Measurements from ENCODE around the gene IKZF4.

IKZF4 gene

DNA sequence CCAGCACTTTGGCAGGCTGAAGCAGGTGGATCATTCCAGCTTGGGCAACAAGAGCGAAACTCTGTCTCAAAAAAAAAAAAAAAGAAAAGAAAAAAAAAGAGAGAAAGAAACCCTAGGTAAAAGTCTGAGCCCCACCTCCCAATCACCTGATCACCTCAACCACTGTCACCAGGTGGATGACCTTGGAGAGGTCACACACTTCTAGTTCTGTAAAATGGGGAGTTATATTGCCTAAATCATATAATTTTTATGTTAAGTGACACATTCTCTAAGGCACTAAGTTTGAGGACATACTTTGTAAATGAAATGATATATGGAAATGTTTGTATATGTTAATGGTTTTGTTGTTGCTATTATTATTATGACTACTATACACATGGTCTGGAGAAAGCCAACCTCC, 57.6 kb downstream of the IKZF4 start:
- Histone ChIP-seq H3K9me3 (ENCODE audit: insufficient read depth, low read depth, low read length) (no peaks in the 10 kb centered on the region), H3K4me1 (ENCODE audit: insufficient read depth, low read length) (peaks cover 21% of the 10 kb centered on the region), H3K27me3 (ENCODE audit: insufficient read depth, low read length) (peaks cover 6% of the 10 kb centered on the region; the same call in 1 of the 2 replicates), H3K4me3 (ENCODE audit: low read length) (peak overlapping the region; percentile 74; the same call in 1 of the 2 replicates), H3K36me3 (ENCODE audit: insufficient read depth, low read depth, low read length) (peaks cover 6% of the 10 kb centered on the region; the same call in 1 of the 2 replicates), H3K9ac (ENCODE audit: low read depth, low read length) (peak overlapping the region; percentile 85; the same call in 1 of the 2 replicates), H3K27ac (ENCODE audit: low read length) (no peak overlapping the region)

DNA sequence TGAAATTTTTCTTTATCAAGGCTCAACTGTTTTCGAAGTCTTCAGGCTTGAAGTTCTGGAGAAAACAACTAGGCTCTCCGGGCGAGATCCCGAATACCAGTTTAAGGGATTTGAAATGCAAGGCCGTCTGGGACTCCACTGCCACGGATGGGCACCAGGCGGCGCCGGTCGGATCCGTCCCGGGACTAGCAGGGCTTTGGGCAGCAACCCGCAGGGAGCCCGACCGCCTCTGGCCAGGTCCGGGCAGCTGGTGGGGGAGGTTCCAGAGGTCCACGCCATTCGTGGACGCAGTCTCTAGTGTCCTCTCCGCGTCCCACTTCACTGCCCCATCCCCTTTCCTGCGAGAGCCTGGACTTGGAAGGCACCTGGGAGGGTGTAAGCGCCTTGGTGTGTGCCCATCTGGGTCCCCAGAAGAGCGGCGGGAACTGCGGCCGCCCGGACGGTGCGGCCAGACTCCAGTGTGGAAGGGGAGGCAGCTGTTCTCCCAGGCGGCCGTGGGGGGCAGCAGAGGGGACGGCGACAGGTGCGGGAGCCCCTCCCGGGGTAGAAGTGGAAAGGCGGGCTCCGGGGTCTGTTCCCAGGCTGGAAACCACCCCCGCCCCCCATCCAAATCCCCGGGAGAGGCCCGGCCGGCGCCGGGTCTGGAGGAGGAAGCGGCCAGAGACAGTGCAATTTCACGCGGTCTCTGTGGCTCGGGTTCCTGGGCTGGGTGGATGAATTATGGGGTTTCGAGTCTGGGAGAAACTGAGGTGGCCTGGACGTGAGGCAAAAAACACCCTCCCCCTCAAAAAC, 58.3 kb downstream of the IKZF4 start:
- H3K27ac ChIP-seq (ENCODE audit: low read length): peak overlapping the region; percentile 52
- H3K27me3 ChIP-seq (ENCODE audit: insufficient read depth, low read length): peaks cover 6% of the 10 kb centered on the region; the same call in 1 of the 2 replicates
- peak overlapping the region; percentile 74 for H3K4me3 ChIP-seq (ENCODE audit: low read length)
- peaks cover 13% of the 10 kb centered on the region for H3K36me3 ChIP-seq (ENCODE audit: insufficient read depth, low read depth, low read length)
- H3K9ac ChIP-seq (ENCODE audit: low read depth, low read length): peak overlapping the region; percentile 85
- H3K4me1 ChIP-seq (ENCODE audit: insufficient read depth, low read length): peaks cover 21% of the 10 kb centered on the region
- H3K9me3 ChIP-seq (ENCODE audit: insufficient read depth, low read depth, low read length): no peaks in the 10 kb centered on the region

- H3K4me3 ChIP-seq (ENCODE audit: low read length): peak within 1 kb of the TSS; percentile 74
- H3K4me1 ChIP-seq (ENCODE audit: insufficient read depth, low read length): peaks cover 21% of the 10 kb centered on the region
- peaks cover 20% of the 10 kb centered on the region for H3K36me3 ChIP-seq (ENCODE audit: insufficient read depth, low read depth, low read length)
- peaks cover 6% of the 10 kb centered on the region; the same call in 1 of the 2 replicates for H3K27me3 ChIP-seq (ENCODE audit: insufficient read depth, low read length)
- no peaks in the 10 kb centered on the region for H3K9me3 ChIP-seq (ENCODE audit: insufficient read depth, low read depth, low read length)
- peak within 1 kb of the TSS; percentile 65 for H3K27ac ChIP-seq (ENCODE audit: low read length)
- peak within 1 kb of the TSS; percentile 85 for H3K9ac ChIP-seq (ENCODE audit: low read depth, low read length)
Measured at GRCh38 chr12:56079723-56080555, 59.1 kb downstream of the IKZF4 start, which contains the start of gene ERBB3. Gene ERBB3 (plus strand): TSS chr12:56080165. CDS start chr12:56080301, 136 bp downstream.

DNA sequence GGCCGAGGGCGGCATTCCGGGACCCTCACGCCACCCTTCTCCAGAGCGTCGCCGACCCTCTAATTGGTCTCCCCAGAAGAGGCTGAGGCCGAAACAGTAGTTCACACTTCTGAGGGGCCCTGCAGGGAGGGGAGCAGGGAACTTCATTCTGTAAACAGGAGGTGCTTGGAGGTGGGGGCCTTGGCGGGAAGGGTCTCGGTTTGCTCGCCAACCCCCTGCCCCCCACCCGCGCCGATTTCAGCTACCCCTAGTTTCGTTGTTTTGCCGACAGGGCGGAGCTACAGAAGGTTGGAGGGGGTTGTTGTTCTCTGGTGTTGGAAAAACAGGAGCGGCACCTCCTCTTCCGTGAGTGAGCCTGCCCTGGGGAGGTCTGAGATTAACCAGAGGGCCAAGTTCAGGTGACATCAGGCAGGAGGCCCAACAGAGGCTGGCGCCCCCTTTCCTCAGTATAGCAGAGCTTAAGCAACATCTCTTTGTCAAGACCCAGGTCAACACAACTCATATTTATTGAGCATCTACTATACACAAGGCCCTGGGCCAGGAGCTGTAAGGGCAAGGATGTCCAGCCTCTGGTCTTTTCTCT, 59.8 kb downstream of the IKZF4 start:
- Histone ChIP-seq H3K4me3 (ENCODE audit: low read length) (peak overlapping the region; percentile 74), H3K36me3 (ENCODE audit: insufficient read depth, low read depth, low read length) (peaks cover 23% of the 10 kb centered on the region), H3K27ac (ENCODE audit: low read length) (peak overlapping the region; percentile 65), H3K4me1 (ENCODE audit: insufficient read depth, low read length) (peaks cover 21% of the 10 kb centered on the region), H3K9ac (ENCODE audit: low read depth, low read length) (peak overlapping the region; percentile 85; the same call in 1 of the 2 replicates), H3K9me3 (ENCODE audit: insufficient read depth, low read depth, low read length) (no peaks in the 10 kb centered on the region), H3K27me3 (ENCODE audit: insufficient read depth, low read length) (peaks cover 6% of the 10 kb centered on the region; the same call in 1 of the 2 replicates)

GRCh38 chr12:56081393-56082347, 60.8 kb downstream of the IKZF4 start:
- Histone ChIP-seq H3K36me3 (ENCODE audit: insufficient read depth, low read depth, low read length) (peaks cover 32% of the 10 kb centered on the region), H3K4me1 (ENCODE audit: insufficient read depth, low read length) (peaks cover 21% of the 10 kb centered on the region), H3K4me3 (ENCODE audit: low read length) (peak overlapping the region; percentile 74), H3K9me3 (ENCODE audit: insufficient read depth, low read depth, low read length) (no peaks in the 10 kb centered on the region), H3K9ac (ENCODE audit: low read depth, low read length) (peak overlapping the region; percentile 85; the same call in 1 of the 2 replicates), H3K27ac (ENCODE audit: low read length) (peak overlapping the region; percentile 29), H3K27me3 (ENCODE audit: insufficient read depth, low read length) (peaks cover 6% of the 10 kb centered on the region; the same call in 1 of the 2 replicates)

GRCh38 chr12:56082382-56082781, 61.5 kb downstream of the IKZF4 start:
- H3K4me3 ChIP-seq (ENCODE audit: low read length): no peak overlapping the region
- peaks cover 21% of the 10 kb centered on the region for H3K4me1 ChIP-seq (ENCODE audit: insufficient read depth, low read length)
- H3K27ac ChIP-seq (ENCODE audit: low read length): peak overlapping the region; percentile 29
- H3K36me3 ChIP-seq (ENCODE audit: insufficient read depth, low read depth, low read length): peaks cover 39% of the 10 kb centered on the region
- peak overlapping the region; percentile 85; the same call in 1 of the 2 replicates for H3K9ac ChIP-seq (ENCODE audit: low read depth, low read length)
- H3K27me3 ChIP-seq (ENCODE audit: insufficient read depth, low read length): peaks cover 6% of the 10 kb centered on the region; the same call in 1 of the 2 replicates
- H3K9me3 ChIP-seq (ENCODE audit: insufficient read depth, low read depth, low read length): no peaks in the 10 kb centered on the region

DNA sequence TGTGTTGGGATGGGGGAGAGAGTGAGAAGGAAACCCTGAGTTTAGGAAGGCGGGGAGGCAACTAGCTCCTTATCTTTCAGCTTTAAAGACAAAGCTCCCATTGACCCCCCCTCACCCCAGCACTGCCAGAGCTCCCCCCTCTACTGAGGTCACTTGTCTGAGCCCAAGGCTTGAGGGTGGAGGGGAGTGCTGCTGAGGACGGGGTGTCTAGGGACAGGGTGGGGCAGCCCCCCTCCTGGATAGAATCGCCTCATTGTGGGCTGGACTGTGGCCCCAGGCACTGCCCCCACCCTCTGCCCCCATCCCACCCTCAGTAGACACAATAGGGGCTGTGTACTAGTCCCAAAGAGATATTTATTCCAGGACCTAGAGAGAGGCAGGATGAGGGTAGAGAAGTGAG, 62.1 kb downstream of the IKZF4 start:
- Histone ChIP-seq H3K4me1 (ENCODE audit: insufficient read depth, low read length) (peaks cover 21% of the 10 kb centered on the region), H3K36me3 (ENCODE audit: insufficient read depth, low read depth, low read length) (peaks cover 45% of the 10 kb centered on the region), H3K27ac (ENCODE audit: low read length) (no peak overlapping the region), H3K4me3 (ENCODE audit: low read length) (no peak overlapping the region), H3K9me3 (ENCODE audit: insufficient read depth, low read depth, low read length) (no peaks in the 10 kb centered on the region), H3K27me3 (ENCODE audit: insufficient read depth, low read length) (peaks cover 6% of the 10 kb centered on the region; the same call in 1 of the 2 replicates), H3K9ac (ENCODE audit: low read depth, low read length) (no peak overlapping the region; the same call in 1 of the 2 replicates)

DNA sequence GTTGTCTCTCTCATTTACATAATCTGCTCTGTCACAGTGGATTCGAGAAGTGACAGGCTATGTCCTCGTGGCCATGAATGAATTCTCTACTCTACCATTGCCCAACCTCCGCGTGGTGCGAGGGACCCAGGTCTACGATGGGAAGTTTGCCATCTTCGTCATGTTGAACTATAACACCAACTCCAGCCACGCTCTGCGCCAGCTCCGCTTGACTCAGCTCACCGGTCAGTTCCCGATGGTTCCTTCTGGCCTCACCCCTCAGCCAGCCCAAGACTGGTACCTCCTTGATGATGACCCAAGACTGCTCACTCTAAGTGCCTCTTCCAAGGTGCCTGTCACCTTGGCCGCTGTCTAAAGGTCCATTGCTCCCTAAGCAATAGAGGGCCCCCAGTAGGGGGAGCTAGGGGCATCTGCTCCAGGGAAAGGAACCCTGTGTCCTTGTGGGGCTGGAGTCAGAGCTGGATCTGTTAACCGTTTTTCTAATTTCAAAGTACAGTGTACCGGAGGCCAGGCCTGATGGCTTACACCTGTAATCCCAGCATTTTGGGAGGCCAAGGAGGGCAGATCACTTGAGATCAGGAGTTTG, 64.2 kb downstream of the IKZF4 start:
- Histone ChIP-seq H3K36me3 (ENCODE audit: insufficient read depth, low read depth, low read length) (peaks cover 64% of the 10 kb centered on the region), H3K9ac (ENCODE audit: low read depth, low read length) (no peak overlapping the region), H3K4me3 (ENCODE audit: low read length) (no peak overlapping the region), H3K27me3 (ENCODE audit: insufficient read depth, low read length) (peaks cover 6% of the 10 kb centered on the region; the same call in 1 of the 2 replicates), H3K27ac (ENCODE audit: low read length) (no peak overlapping the region), H3K9me3 (ENCODE audit: insufficient read depth, low read depth, low read length) (no peaks in the 10 kb centered on the region), H3K4me1 (ENCODE audit: insufficient read depth, low read length) (peaks cover 17% of the 10 kb centered on the region)

DNA sequence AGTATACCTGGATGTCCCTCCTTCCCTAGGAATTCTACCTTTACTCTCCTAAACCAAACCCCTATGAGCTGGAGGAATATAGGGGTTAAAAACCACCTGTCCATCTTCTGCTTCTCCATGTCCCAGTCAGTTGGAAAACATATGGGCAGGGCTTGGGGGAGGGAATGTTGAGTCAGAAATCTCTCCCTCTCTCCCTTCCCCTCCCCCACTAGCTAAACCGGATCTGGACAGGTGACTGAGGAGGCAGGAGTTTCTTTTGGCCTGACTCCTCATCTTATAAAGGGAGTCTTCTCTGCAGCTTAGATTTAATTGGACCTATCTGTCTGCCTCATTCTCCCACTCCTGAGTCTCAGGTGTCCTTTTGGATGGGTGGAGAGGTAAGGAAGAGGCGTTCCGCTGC, 65.3 kb downstream of the IKZF4 start:
- Histone ChIP-seq H3K36me3 (ENCODE audit: insufficient read depth, low read depth, low read length) (peaks cover 71% of the 10 kb centered on the region), H3K27me3 (ENCODE audit: insufficient read depth, low read length) (no peaks in the 10 kb centered on the region), H3K4me1 (ENCODE audit: insufficient read depth, low read length) (peaks cover 16% of the 10 kb centered on the region), H3K9ac (ENCODE audit: low read depth, low read length) (no peak overlapping the region), H3K27ac (ENCODE audit: low read length) (no peak overlapping the region), H3K4me3 (ENCODE audit: low read length) (no peak overlapping the region), H3K9me3 (ENCODE audit: insufficient read depth, low read depth, low read length) (no peaks in the 10 kb centered on the region)

- Histone ChIP-seq H3K9ac (ENCODE audit: low read depth, low read length) (no peak overlapping the region), H3K4me3 (ENCODE audit: low read length) (no peak overlapping the region), H3K27me3 (ENCODE audit: insufficient read depth, low read length) (no peaks in the 10 kb centered on the region), H3K9me3 (ENCODE audit: insufficient read depth, low read depth, low read length) (no peaks in the 10 kb centered on the region), H3K4me1 (ENCODE audit: insufficient read depth, low read length) (peaks cover 10% of the 10 kb centered on the region), H3K36me3 (ENCODE audit: insufficient read depth, low read depth, low read length) (peaks cover 74% of the 10 kb centered on the region), H3K27ac (ENCODE audit: low read length) (no peak overlapping the region)
Measured at GRCh38 chr12:56086608-56087007, 65.8 kb downstream of the IKZF4 start.

All from iPS-20b (cell line).